Liver (tissue), 9 donors: Measurements from ENCODE around the gene DRAP1. TPM values are rescaled to one million over a fixed set of nuclear protein-coding genes. Genes with fewer than 3 reads are reported as not detected.

ENCODE experiments used
- DNase-seq: peaks from one replicate; pipeline ENCODE4 v3.0.0-alpha.2; 2017; ENCODE audit warnings: low spot score
- H3K27ac ChIP-seq, 2 donors: one replicate each; pipeline ENCODE4 v1.7.0; 2013; ENCODE audit warnings: inconsistent platforms in 2 of 2, low read length in 2 of 2, control low read depth in 1 of 2, low read depth in 1 of 2, mild to moderate bottlenecking in 1 of 2
- H3K27me3 ChIP-seq, 4 donors: one replicate each; pipeline versions ENCODE4 v1.6.1 to v1.7.0; 2013; ENCODE audit warnings: low read length in 3 of 4, inconsistent platforms in 1 of 4, mild to moderate bottlenecking in 1 of 4, moderate library complexity in 1 of 4; ENCODE audit not compliant: control insufficient read depth in 4 of 4, insufficient read depth in 4 of 4
- H3K36me3 ChIP-seq, 4 donors: one replicate each; pipeline versions ENCODE4 v1.6.1 to v1.7.0; 2013; ENCODE audit warnings: low read length in 3 of 4, mild to moderate bottlenecking in 3 of 4, low read depth in 1 of 4, moderate library complexity in 1 of 4; ENCODE audit not compliant: control insufficient read depth in 4 of 4, insufficient read depth in 3 of 4
- H3K4me1 ChIP-seq, 4 donors: one replicate each; pipeline versions ENCODE4 v1.6.1 to v1.7.0; 2013; ENCODE audit warnings: low read length in 3 of 4, mild to moderate bottlenecking in 3 of 4, moderate library complexity in 1 of 4; ENCODE audit not compliant: control insufficient read depth in 4 of 4, insufficient read depth in 4 of 4
- H3K4me3 ChIP-seq, 3 donors: one replicate each; pipeline versions ENCODE4 v1.6.1 to v1.7.0; 2013; ENCODE audit warnings: low read length in 3 of 3, control low read depth in 1 of 3, low read depth in 1 of 3, mild to moderate bottlenecking in 1 of 3
- H3K9ac ChIP-seq, 2 donors: one replicate each; pipeline ENCODE4 v1.7.0; 2013; ENCODE audit warnings: low read length in 2 of 2, mild to moderate bottlenecking in 2 of 2, moderate library complexity in 2 of 2, control low read depth in 1 of 2, low read depth in 1 of 2
- H3K9me3 ChIP-seq, 4 donors: one replicate each; pipeline versions ENCODE4 v1.6.1 to v1.7.0; 2013; ENCODE audit warnings: low read length in 3 of 4; ENCODE audit not compliant: control insufficient read depth in 4 of 4
- ATF3 ChIP-seq: IDR thresholded peaks from 2 replicates; pipeline ENCODE4 v1.6.1; 2016; ENCODE audit warnings: antibody characterized with exemption
- CTCF ChIP-seq: fragments of 150-350 bp; IDR thresholded peaks from 2 replicates; pipeline ENCODE4 v1.5.1; 2017; ENCODE audit warnings: improper control_type of control experiment, low read depth, low read length; ENCODE audit not compliant: missing input control
- EGR1 ChIP-seq, 2 donors: IDR thresholded peaks; 2 replicates each; pipeline ENCODE4 v1.6.1; 2016 to 2018; ENCODE audit warnings: antibody characterized with exemption in 2 of 2, low read depth in 2 of 2
- FOXA1 ChIP-seq: IDR thresholded peaks from 2 replicates; pipeline ENCODE4 v1.6.1; 2016; ENCODE audit warnings: antibody characterized with exemption
- FOXA2 ChIP-seq: IDR thresholded peaks from 2 replicates; pipeline ENCODE4 v1.6.1; 2016; ENCODE audit warnings: antibody characterized with exemption
- GABPA ChIP-seq, 2 donors: IDR thresholded peaks in 1 of 2; conservative IDR thresholded peaks in 1 of 2; 2 replicates each; pipeline ENCODE4 v1.6.1; 2016; ENCODE audit warnings: antibody characterized with exemption in 2 of 2, mild to moderate bottlenecking in 1 of 2, moderate library complexity in 1 of 2
- HNF4A ChIP-seq, 2 donors: conservative IDR thresholded peaks; 2 replicates each; pipeline ENCODE4 v1.6.1; 2016; ENCODE audit warnings: antibody characterized with exemption in 2 of 2, mild to moderate bottlenecking in 2 of 2
- HNF4G ChIP-seq: IDR thresholded peaks from 2 replicates; pipeline ENCODE4 v1.6.1; 2016; ENCODE audit warnings: antibody characterized with exemption
- JUND ChIP-seq, 2 donors: IDR thresholded peaks; 2 replicates each; pipeline ENCODE4 v1.6.1; 2016; ENCODE audit warnings: antibody characterized with exemption in 2 of 2
- MAX ChIP-seq: IDR thresholded peaks from 2 replicates; pipeline ENCODE4 v1.6.1; 2016; ENCODE audit warnings: antibody characterized with exemption
- NR2F2 ChIP-seq: IDR thresholded peaks from 2 replicates; pipeline ENCODE4 v1.6.1; 2016; ENCODE audit warnings: antibody characterized with exemption
- RAD21 ChIP-seq, 2 donors: IDR thresholded peaks; 2 replicates each; pipeline ENCODE4 v1.6.1; 2016; ENCODE audit warnings: antibody characterized with exemption in 2 of 2, mild to moderate bottlenecking in 2 of 2
- REST ChIP-seq: IDR thresholded peaks from 2 replicates; pipeline ENCODE4 v1.6.1; 2016; ENCODE audit warnings: antibody characterized with exemption, mild to moderate bottlenecking
- RXRA ChIP-seq, 2 donors: IDR thresholded peaks; 2 replicates each; pipeline ENCODE4 v1.6.1; 2017 to 2018; ENCODE audit warnings: antibody characterized with exemption in 2 of 2, mild to moderate bottlenecking in 1 of 2
- SP1 ChIP-seq: IDR thresholded peaks from 2 replicates; pipeline ENCODE4 v1.6.1; 2018; ENCODE audit warnings: antibody characterized with exemption, mild to moderate bottlenecking
- TAF1 ChIP-seq: conservative IDR thresholded peaks from 2 replicates; pipeline ENCODE4 v1.6.1; 2016; ENCODE audit warnings: antibody characterized with exemption, mild to moderate bottlenecking
- YY1 ChIP-seq: IDR thresholded peaks from 2 replicates; pipeline ENCODE4 v1.6.1; 2016; ENCODE audit warnings: antibody characterized with exemption, mild to moderate bottlenecking
- ZBTB33 ChIP-seq: IDR thresholded peaks from 2 replicates; pipeline ENCODE4 v1.6.1; 2016; ENCODE audit warnings: antibody characterized with exemption
- WGBS: extraction: QIAGEN DNeasy Blood & Tissue Kit; methylation state at CpG from one replicate; pipeline ENCODE4 v1.1.7; 2013; 5-methylcytosine and 5-hydroxymethylcytosine counted together
- polyA plus RNA-seq, 2 donors: library from polyadenylated mRNA; stranded (reverse) in 1 of 2; unstranded in 1 of 2; fragments of 200-250 nt in 1 of 2; fragments of >200 nt in 1 of 2; fragmentation: Nextera tagmentation in 1 of 2; extraction: Ambion mirVana in 1 of 2; gene quantifications; one replicate each; pipeline versions ENCODE4 v1.2.1 to v1.2.3, GENCODE V29; 2013 to 2015
- total RNA-seq, 2 donors: library from RNA; depleted of rRNA; stranded (reverse); fragments of >200 nt; gene quantifications; one replicate each; pipeline ENCODE4 v1.2.3, GENCODE V29; 2014
- donor health status: healthy.
- donor health status: healthy.
- donor health status: healthy.
- donor health status: healthy.
- donor health status: healthy.

Gene DRAP1
- total and polyA plus RNA-seq, 4 donors: 18.1 to 57.3 (median 42.3) TPM

- 26% methylated on average over 14 of the region's 14 CpGs for WGBS
- Histone ChIP-seq H3K36me3 (no peaks in the 10 kb centered on the region), H3K9me3 (no peaks in the 10 kb centered on the region), H3K9ac (no peak overlapping the region), H3K4me1 (peaks cover 0 to 8% (median 2%) of the 10 kb centered on the region in 4 donors), H3K27me3 (no peaks in the 10 kb centered on the region), H3K27ac (peak overlapping the region in 1 of 2 donors; percentile 54), H3K4me3 (no peak overlapping the region)
- TF ChIP-seq FOXA1 (no peak), CTCF (peak; percentile 19), SP1 (peak; percentile 4), NR2F2 (peak; percentile 79), GABPA (IDR thresholded peaks at IDR 0.05 in 1 of 2, conservative IDR thresholded peaks at IDR 0.05 in 1 of 2) (peak in 1 of 2 donors; percentile 18), FOXA2 (no peak), RAD21 (IDR thresholded peaks at IDR 0.05) (peak; percentile 51 to 70), JUND (IDR thresholded peaks at IDR 0.05) (no peak), REST (peak; percentile 15), TAF1 (no peak), YY1 (no peak), HNF4G (no peak), ZBTB33 (no peak), EGR1 (IDR thresholded peaks at IDR 0.05; ENCODE audit: low read depth in 2 of 2) (no peak), ATF3 (no peak), RXRA (IDR thresholded peaks at IDR 0.05) (peak; percentile 56 to 60), MAX (no peak), HNF4A (conservative IDR thresholded peaks at IDR 0.05) (no peak)
- no peak for DNase-seq
Measured at GRCh38 chr11:65911682-65912568, 7.3 kb upstream of the DRAP1 start.
